ENCODE results near the gene TOMM70. TPM values are rescaled to one million over a fixed set of nuclear protein-coding genes. Genes with fewer than 3 reads are reported as not detected.

Gene TOMM70
- total and polyA plus RNA-seq, 2 of the 13 experiments (the other 11 are each of a cell fraction or from before 2014, with no cell fraction given) = 27.0 to 77.2 TPM

DNA sequence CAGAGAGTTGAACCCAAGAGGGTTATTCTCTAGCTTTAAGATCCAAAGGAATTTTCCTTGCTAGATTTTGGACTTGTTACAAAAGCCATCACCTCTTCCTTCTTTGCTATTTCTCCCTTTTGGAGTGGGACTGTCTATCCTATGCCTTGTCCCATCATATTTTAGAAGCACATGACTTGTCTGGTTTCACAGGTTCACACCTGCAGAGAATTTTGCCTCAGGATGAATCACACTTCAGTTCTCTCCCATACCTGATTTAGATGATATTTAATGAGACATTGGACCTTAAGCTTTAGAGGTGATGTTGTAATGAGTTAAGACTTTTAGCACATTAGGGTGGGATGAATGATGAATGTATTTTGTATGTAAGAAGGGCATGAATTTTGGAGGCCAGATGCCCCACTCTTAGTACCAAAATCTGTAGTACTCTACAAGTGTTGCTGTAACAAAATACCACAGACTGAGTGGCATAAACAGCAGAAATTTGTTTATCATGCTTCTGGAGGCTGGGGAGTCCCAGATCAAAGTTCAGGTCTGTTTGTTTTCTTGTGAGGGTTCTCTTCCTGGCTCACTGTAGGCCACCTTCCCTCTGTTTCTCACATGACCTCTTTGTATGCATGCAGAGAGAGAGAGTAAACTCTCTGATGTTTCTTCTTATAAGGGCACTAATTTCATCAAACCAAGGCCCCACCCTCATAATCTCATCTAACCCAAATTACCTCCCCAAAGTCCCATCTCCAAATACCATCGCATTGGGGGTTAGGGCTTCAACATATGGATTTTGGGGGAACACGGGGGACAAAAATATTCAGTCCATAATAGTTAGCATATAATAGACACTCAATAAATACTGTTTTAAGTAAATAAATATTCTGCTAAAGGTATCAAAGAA lies 10.4 kb upstream of the TOMM70 start (continued):
- TF ChIP-seq DMTF1 (CRISPR knock-in tag; IDR thresholded peaks at IDR 0.05) (no peak), CAMTA2 (CRISPR knock-in tag; IDR thresholded peaks at IDR 0.05; ENCODE audit: borderline replicate concordance) (no peak), MTF1 (CRISPR knock-in tag; IDR thresholded peaks at IDR 0.05) (no peak), ZBTB20 (CRISPR knock-in tag; IDR thresholded peaks at IDR 0.05; ENCODE audit: borderline replicate concordance, low read depth) (no peak), NR2F6 (IDR thresholded peaks at IDR 0.05) (no peak), NR2F6 (CRISPR knock-in tag; IDR thresholded peaks at IDR 0.05) (0 out of 2 replicates have a peak, but pooled peaks have one; percentile 13), PATZ1 (CRISPR knock-in tag; IDR thresholded peaks at IDR 0.05) (no peak), ATF6 (CRISPR knock-in tag; conservative IDR thresholded peaks at IDR 0.05) (no peak), ZNF749 (CRISPR knock-in tag; IDR thresholded peaks at IDR 0.05; ENCODE audit: borderline replicate concordance) (no peak), ZNF724P (CRISPR knock-in tag; IDR thresholded peaks at IDR 0.05; ENCODE audit: borderline replicate concordance) (no peak), ZNF441 (CRISPR knock-in tag; IDR thresholded peaks at IDR 0.05; ENCODE audit: borderline replicate concordance) (no peak), MXI1 (IDR thresholded peaks at IDR 0.05; ENCODE audit: borderline replicate concordance, low read depth, low read length) (no peak), SIN3A (IDR thresholded peaks at IDR 0.05; ENCODE audit: borderline replicate concordance, low read depth, low read length) (no peak), ZNF326 (CRISPR knock-in tag; IDR thresholded peaks at IDR 0.05; ENCODE audit: borderline replicate concordance) (no peak), TRIM24 (CRISPR knock-in tag; IDR thresholded peaks at IDR 0.05) (0 out of 2 replicates have a peak, but pooled peaks have one; percentile 37), CEBPZ (IDR thresholded peaks at IDR 0.05; ENCODE audit: low read length) (no peak), MZF1 (CRISPR knock-in tag; IDR thresholded peaks at IDR 0.05; ENCODE audit: borderline replicate concordance) (no peak)
- TF ChIP-seq, protein P1, sequence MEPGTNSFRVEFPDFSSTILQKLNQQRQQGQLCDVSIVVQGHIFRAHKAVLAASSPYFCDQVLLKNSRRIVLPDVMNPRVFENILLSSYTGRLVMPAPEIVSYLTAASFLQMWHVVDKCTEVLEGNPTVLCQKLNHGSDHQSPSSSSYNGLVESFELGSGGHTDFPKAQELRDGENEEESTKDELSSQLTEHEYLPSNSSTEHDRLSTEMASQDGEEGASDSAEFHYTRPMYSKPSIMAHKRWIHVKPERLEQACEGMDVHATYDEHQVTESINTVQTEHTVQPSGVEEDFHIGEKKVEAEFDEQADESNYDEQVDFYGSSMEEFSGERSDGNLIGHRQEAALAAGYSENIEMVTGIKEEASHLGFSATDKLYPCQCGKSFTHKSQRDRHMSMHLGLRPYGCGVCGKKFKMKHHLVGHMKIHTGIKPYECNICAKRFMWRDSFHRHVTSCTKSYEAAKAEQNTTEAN (CRISPR knock-in tag; conservative IDR thresholded peaks at IDR 0.05) = no peak
